HCEC 1CT (cell line): Measurements from ENCODE around the gene URB2.
"Not testable (repeated sequence)": the region's sequence is repeated elsewhere in the genome, so short reads cannot be mapped to it uniquely, and the experiment has no call there.

Source experiments
- DNase-seq: peaks from one replicate; pipeline ENCODE4 v3.0.0-alpha.2; 2017

The URB2 gene

GRCh38 chr1:229696385-229696784 lies 70.3 kb downstream of the URB2 start:
- no peak for DNase-seq

- DNase-seq = no peak
Measured at GRCh38 chr1:229699613-229700267, 73.7 kb downstream of the URB2 start.

- no peak for DNase-seq
Measured at GRCh38 chr1:229704157-229704556, 78.1 kb downstream of the URB2 start.

- not testable (repeated sequence) for DNase-seq
Measured at GRCh38 chr1:229705152-229705551, 79.1 kb downstream of the URB2 start.

- not testable (repeated sequence) for DNase-seq
Measured at GRCh38 chr1:229707127-229707526, 81.1 kb downstream of the URB2 start.

GRCh38 chr1:229709500-229710013 lies 83.5 kb downstream of the URB2 start:
- no peak for DNase-seq
